Activated T-helper 1 cell treated with anti-CD3 and anti-CD28 coated beads, Interleukin-12 subunit alpha, Interleukin-12 subunit beta, Interleukin-2, Interleukin-4 antibody, amounts not matched to agents 30 ng/mL and 10 ng/mL and 1 ng/mL, durations not matched to agents 14 hours and 24 hours and 36 hours (primary cell): Measurements from ENCODE around the gene FNDC3A. TPM values are rescaled to one million over a fixed set of nuclear protein-coding genes. Genes with fewer than 3 reads are reported as not detected.

Experiments used
- DNase-seq: peaks from one replicate; pipeline ENCODE4 v3.0.0; 2021; ENCODE audit warnings: low spot score
- H3K27ac Mint-ChIP-seq: one replicate; pipeline ENCODE4 v1.8.0; 2021; ENCODE audit warnings: mild to moderate bottlenecking, mixed read lengths
- H3K27me3 Mint-ChIP-seq: one replicate; pipeline ENCODE4 v1.8.0; 2022; ENCODE audit warnings: mild to moderate bottlenecking, moderate library complexity, mixed read lengths; ENCODE audit not compliant: insufficient read depth
- H3K36me3 Mint-ChIP-seq: one replicate; pipeline ENCODE4 v1.8.0; 2021; ENCODE audit warnings: low read depth, mixed read lengths
- H3K4me1 Mint-ChIP-seq: one replicate; pipeline ENCODE4 v1.8.0; 2021; ENCODE audit warnings: low read depth, mixed read lengths
- H3K4me3 Mint-ChIP-seq: one replicate; pipeline ENCODE4 v1.8.0; 2021; ENCODE audit warnings: mild to moderate bottlenecking, moderate library complexity, mixed read lengths
- H3K9me3 Mint-ChIP-seq: one replicate; pipeline ENCODE4 v1.8.0; 2021; ENCODE audit warnings: mixed read lengths
- intact Hi-C: fragments of 100-400 bp; cut with micrococcal nuclease; formaldehyde crosslinking; loops from one replicate; pipeline ENCODE4 v1.15.1; 2024
- total RNA-seq: library from RNA; stranded (reverse); gene quantifications from 2 replicates; pipeline ENCODE4 v1.2.3, GENCODE V29; 2022

Gene FNDC3A
- total RNA-seq, 1 donor from 2014 or later, result 26.9 TPM

DNA sequence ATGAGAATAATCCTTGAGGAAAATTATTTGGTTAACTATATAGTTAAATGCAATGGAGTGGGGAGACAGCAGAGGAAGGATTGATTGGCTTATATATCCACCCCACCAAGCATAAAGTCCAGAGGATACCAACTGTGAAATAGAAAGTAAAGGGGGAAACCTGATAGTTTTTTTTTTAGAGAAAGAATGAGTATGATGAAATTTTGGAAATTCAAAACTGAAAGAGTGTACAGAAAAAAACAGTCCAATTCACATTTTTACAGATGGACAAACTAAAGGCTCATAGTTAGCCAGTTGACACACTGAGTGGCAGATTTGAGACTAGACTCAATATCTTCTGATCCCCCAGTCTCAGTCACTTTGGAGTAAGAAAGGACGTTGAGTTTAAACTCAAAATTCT is 51.1 kb downstream of the FNDC3A start:
- H3K27ac Mint-ChIP-seq, result no peak overlapping the region
- no peaks in the 10 kb centered on the region for H3K27me3 Mint-ChIP-seq
- H3K9me3 Mint-ChIP-seq, result peaks cover 17% of the 10 kb centered on the region
- no peak for DNase-seq
- intact Hi-C loops, result no loop called here
- peaks cover 4% of the 10 kb centered on the region for H3K4me1 Mint-ChIP-seq
- H3K4me3 Mint-ChIP-seq, result no peak overlapping the region
- peaks cover 26% of the 10 kb centered on the region for H3K36me3 Mint-ChIP-seq

GRCh38 chr13:49029570-49029969 is 53.9 kb downstream of the FNDC3A start:
- Mint-ChIP-seq H3K36me3 (peaks cover 20% of the 10 kb centered on the region), H3K9me3 (peaks cover 12% of the 10 kb centered on the region), H3K4me3 (no peak overlapping the region), H3K27ac (no peak overlapping the region), H3K27me3 (no peaks in the 10 kb centered on the region), H3K4me1 (peaks cover 4% of the 10 kb centered on the region)
- intact Hi-C loops, result no loop called here
- no peak for DNase-seq

DNA sequence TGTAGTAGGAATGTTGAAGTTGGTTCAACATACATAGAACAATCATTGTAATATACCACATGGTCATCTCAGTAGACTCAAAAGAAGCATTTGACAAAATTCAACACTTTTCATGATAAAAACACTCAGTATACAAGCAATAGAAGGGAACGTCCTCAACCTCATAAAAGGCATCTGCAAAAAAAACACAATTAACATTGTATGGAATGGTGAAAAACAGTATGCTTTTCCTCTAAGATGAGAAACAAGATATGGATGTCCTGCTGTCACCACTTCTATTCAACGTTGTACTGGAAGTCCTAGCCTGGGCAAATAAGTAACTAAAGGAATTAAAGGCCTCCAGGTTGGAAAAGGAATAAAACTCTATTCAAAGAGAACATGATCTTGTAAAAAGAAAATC is 54.5 kb downstream of the FNDC3A start:
- H3K36me3 Mint-ChIP-seq, result peaks cover 20% of the 10 kb centered on the region
- H3K4me1 Mint-ChIP-seq, result peaks cover 4% of the 10 kb centered on the region
- H3K27ac Mint-ChIP-seq, result no peak overlapping the region
- H3K9me3 Mint-ChIP-seq, result peaks cover 8% of the 10 kb centered on the region
- no peak for DNase-seq
- H3K27me3 Mint-ChIP-seq, result no peaks in the 10 kb centered on the region
- intact Hi-C loops, result no loop called here
- H3K4me3 Mint-ChIP-seq, result no peak overlapping the region

GRCh38 chr13:49040872-49041271 is 65.2 kb downstream of the FNDC3A start:
- H3K27ac Mint-ChIP-seq, result no peak overlapping the region
- H3K4me1 Mint-ChIP-seq, result peaks cover 6% of the 10 kb centered on the region
- no peaks in the 10 kb centered on the region for H3K9me3 Mint-ChIP-seq
- intact Hi-C loops, result no loop called here
- no peak overlapping the region for H3K4me3 Mint-ChIP-seq
- no peak for DNase-seq
- peaks cover 15% of the 10 kb centered on the region for H3K36me3 Mint-ChIP-seq
- no peaks in the 10 kb centered on the region for H3K27me3 Mint-ChIP-seq

DNA sequence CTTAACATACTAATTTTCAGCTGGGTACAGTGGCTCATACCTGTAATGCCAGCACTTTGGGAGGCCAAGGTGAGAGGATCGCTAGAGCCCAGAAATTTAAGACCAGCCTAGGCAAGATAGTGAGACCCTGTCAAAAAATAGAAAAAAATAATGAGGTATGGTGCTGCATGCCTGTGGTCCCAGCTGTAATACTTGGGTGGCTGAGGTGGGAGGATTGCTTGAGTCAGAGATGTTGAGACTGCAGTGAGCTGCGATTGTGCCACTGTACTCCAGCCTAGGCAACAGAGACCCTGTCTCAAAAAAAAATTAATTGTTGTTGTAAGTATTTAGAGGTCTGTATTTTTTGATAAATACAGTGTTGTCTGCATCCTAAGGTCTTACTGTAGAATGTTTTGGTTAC is 66.8 kb downstream of the FNDC3A start:
- intact Hi-C loops, result no loop called here
- Mint-ChIP-seq H3K27ac (no peak overlapping the region), H3K36me3 (peaks cover 15% of the 10 kb centered on the region), H3K4me3 (no peak overlapping the region), H3K9me3 (no peaks in the 10 kb centered on the region), H3K27me3 (no peaks in the 10 kb centered on the region), H3K4me1 (peaks cover 6% of the 10 kb centered on the region)
- DNase-seq, result no peak

DNA sequence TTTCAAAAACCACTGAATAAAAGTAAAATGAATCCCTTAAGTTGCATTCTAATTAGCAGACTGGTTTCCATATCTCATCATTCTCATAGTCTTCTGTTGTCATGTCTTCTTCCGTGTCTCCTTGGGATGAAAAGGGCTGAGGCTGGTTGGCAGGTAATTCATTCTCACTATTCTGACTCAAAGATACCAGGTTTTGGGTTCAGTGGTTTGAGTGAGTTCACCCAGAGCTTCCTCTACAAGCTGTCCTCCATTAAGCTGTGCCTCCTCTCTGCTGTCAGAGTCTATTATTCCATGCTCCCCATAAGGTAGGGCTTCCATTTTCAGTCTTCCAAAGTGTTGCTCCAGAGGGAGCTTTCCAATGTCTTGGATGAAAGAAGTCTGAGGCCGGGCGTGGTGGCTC is 68.3 kb downstream of the FNDC3A start:
- no peak overlapping the region for H3K27ac Mint-ChIP-seq
- no peak for DNase-seq
- peaks cover 14% of the 10 kb centered on the region for H3K4me1 Mint-ChIP-seq
- no peaks in the 10 kb centered on the region for H3K27me3 Mint-ChIP-seq
- peaks cover 18% of the 10 kb centered on the region for H3K36me3 Mint-ChIP-seq
- intact Hi-C loops, result no loop called here
- H3K4me3 Mint-ChIP-seq, result no peak overlapping the region
- H3K9me3 Mint-ChIP-seq, result peaks cover 6% of the 10 kb centered on the region

GRCh38 chr13:49044836-49045235 is 69.1 kb downstream of the FNDC3A start:
- peaks cover 11% of the 10 kb centered on the region for H3K9me3 Mint-ChIP-seq
- H3K4me3 Mint-ChIP-seq, result no peak overlapping the region
- intact Hi-C loops, result no loop called here
- H3K36me3 Mint-ChIP-seq, result peaks cover 15% of the 10 kb centered on the region
- no peaks in the 10 kb centered on the region for H3K27me3 Mint-ChIP-seq
- peaks cover 14% of the 10 kb centered on the region for H3K4me1 Mint-ChIP-seq
- no peak overlapping the region for H3K27ac Mint-ChIP-seq
- no peak for DNase-seq

- H3K27ac Mint-ChIP-seq, result no peak overlapping the region
- H3K27me3 Mint-ChIP-seq, result no peaks in the 10 kb centered on the region
- peaks cover 11% of the 10 kb centered on the region for H3K9me3 Mint-ChIP-seq
- no peak for DNase-seq
- intact Hi-C loops, result no loop called here
- peaks cover 14% of the 10 kb centered on the region for H3K4me1 Mint-ChIP-seq
- peaks cover 9% of the 10 kb centered on the region for H3K36me3 Mint-ChIP-seq
- H3K4me3 Mint-ChIP-seq, result no peak overlapping the region
These were observed 70.3 kb downstream of the FNDC3A start for GRCh38 chr13:49046002-49046401.

DNA sequence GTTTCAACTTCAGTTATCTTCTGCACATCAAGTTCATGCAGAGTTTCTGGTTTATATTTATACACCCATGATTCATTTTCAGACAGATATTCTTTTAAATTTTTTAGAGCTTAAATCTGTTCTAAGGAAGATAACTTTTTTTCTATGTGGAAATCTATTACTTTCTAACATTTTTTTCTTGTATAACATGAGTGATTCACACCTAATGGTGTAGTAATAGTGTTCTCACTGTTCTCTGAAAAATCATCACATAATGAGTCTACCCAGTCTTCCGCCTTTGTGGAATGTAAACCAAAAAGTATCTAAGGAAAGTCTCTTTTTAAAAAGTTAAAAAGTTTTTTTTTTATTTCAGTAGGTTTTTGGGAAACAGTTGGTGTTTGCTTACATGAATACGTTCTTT is 70.8 kb downstream of the FNDC3A start:
- Mint-ChIP-seq H3K27me3 (no peaks in the 10 kb centered on the region), H3K36me3 (peaks cover 9% of the 10 kb centered on the region), H3K27ac (no peak overlapping the region), H3K9me3 (peaks cover 11% of the 10 kb centered on the region), H3K4me1 (peaks cover 14% of the 10 kb centered on the region), H3K4me3 (no peak overlapping the region)
- intact Hi-C loops, result no loop called here
- DNase-seq, result no peak

DNA sequence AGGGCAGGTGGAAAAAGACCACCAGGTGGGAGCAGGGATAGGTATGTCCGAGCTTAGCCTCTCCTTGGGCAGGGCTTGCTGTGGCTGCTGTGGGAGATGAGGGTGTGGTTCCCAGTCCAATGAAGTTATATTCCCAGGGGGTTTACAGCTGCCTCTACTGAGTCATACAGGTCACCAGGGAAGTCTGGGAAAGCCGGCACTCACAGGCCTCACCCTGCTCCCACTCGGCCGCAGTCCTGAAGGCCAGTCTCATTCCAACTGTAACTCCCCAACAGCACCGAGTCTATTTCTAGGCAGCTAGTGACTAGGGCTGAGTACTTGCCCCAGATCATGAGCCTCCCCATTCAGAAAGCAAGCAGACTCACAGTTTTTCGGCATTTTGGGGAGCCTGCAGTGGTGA is 77.1 kb downstream of the FNDC3A start:
- intact Hi-C loops, result no loop called here
- no peak for DNase-seq
- H3K27ac Mint-ChIP-seq, result no peak overlapping the region
- peaks cover 8% of the 10 kb centered on the region for H3K4me1 Mint-ChIP-seq
- no peak overlapping the region for H3K4me3 Mint-ChIP-seq
- H3K36me3 Mint-ChIP-seq, result peaks cover 10% of the 10 kb centered on the region
- no peaks in the 10 kb centered on the region for H3K27me3 Mint-ChIP-seq
- peaks cover 11% of the 10 kb centered on the region for H3K9me3 Mint-ChIP-seq

- H3K27ac Mint-ChIP-seq, result no peak overlapping the region
- intact Hi-C loops, result no loop called here
- H3K36me3 Mint-ChIP-seq, result peaks cover 13% of the 10 kb centered on the region
- no peak for DNase-seq
- H3K9me3 Mint-ChIP-seq, result peaks cover 11% of the 10 kb centered on the region
- H3K4me3 Mint-ChIP-seq, result no peak overlapping the region
- no peaks in the 10 kb centered on the region for H3K27me3 Mint-ChIP-seq
- peaks cover 7% of the 10 kb centered on the region for H3K4me1 Mint-ChIP-seq
These were observed 77.5 kb downstream of the FNDC3A start for GRCh38 chr13:49053215-49053614.

GRCh38 chr13:49053906-49054305 is 78.2 kb downstream of the FNDC3A start:
- peaks cover under 1% of the 10 kb centered on the region for H3K4me1 Mint-ChIP-seq
- H3K9me3 Mint-ChIP-seq, result peaks cover 5% of the 10 kb centered on the region
- no peak overlapping the region for H3K4me3 Mint-ChIP-seq
- H3K27me3 Mint-ChIP-seq, result no peaks in the 10 kb centered on the region
- intact Hi-C loops, result no loop called here
- DNase-seq, result no peak
- H3K36me3 Mint-ChIP-seq, result peaks cover 10% of the 10 kb centered on the region
- no peak overlapping the region for H3K27ac Mint-ChIP-seq

DNA sequence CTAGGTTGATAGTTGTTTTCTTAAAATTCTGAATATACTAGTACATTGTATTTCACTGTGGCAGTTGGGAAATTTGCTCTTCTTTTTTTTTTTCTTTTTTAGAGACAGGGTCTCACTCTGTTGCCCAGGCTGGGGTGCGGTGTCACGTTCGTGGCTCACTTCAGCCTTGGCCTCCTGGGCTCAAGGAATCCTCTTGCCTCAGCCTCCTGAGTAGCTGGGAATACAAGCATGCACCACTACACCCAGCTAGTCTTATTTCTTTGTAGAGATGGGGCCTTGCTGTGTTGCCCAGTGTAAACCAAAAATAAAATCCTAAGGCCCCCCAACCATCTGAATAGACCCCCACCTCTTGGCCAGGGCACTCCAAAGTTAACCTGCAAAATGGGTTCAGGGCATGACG is 79.3 kb downstream of the FNDC3A start:
- intact Hi-C loops, result no loop called here
- peaks cover 12% of the 10 kb centered on the region for H3K36me3 Mint-ChIP-seq
- DNase-seq, result no peak
- no peak overlapping the region for H3K4me3 Mint-ChIP-seq
- no peaks in the 10 kb centered on the region for H3K4me1 Mint-ChIP-seq
- H3K9me3 Mint-ChIP-seq, result no peaks in the 10 kb centered on the region
- H3K27ac Mint-ChIP-seq, result no peak overlapping the region
- H3K27me3 Mint-ChIP-seq, result no peaks in the 10 kb centered on the region

DNA sequence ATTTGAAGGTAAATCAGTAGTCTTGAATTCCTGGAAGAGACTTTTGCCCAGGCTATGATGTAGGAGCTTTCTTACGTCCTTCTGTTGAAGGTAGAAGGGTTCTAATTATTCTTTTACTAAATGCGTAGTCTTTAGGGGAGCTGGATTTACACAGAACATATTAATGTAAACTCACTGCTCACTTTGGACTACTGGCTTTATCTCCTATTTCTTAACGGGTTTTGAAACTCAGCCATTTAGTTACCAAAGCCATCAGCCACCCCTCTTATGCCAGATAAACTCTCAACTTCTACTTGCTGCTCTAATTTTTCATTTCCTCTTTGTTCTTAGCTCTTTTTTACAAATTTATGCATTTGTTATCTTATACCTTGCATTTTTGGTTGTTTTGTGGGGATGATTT is 81.5 kb downstream of the FNDC3A start:
- intact Hi-C loops, result no loop called here
- no peak overlapping the region for H3K4me3 Mint-ChIP-seq
- H3K4me1 Mint-ChIP-seq, result peaks cover 6% of the 10 kb centered on the region
- no peak overlapping the region for H3K27ac Mint-ChIP-seq
- DNase-seq, result no peak
- H3K9me3 Mint-ChIP-seq, result no peaks in the 10 kb centered on the region
- H3K27me3 Mint-ChIP-seq, result no peaks in the 10 kb centered on the region
- H3K36me3 Mint-ChIP-seq, result peaks cover 12% of the 10 kb centered on the region
